IPS DF 4.7 (cell line): ENCODE measurements around the gene ARHGAP5.

Experiments used
- DNase-seq: peaks from one replicate; pipeline ENCODE4 v3.0.0-alpha.2; 2013; ENCODE audit warnings: low spot score; ENCODE audit errors: extremely low read depth

Gene ARHGAP5

DNA sequence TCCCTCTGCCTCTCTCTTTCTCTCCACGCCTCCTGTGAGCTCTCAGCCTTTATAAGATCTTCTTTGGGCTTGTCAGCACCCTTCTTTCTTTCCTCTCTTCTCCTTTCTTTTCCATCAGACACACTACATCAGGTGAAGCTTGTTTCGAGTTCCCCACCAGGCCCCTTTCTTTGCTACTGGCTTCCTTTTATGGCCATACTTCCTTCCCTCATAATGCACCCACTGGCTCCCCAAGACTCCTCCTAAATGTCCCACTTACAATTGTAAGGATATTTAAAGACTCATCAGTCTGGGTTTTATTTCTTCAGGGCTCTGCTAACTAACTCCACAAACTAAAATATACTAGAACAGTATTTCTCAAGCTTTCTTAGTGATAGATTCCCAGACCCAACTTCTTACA is 129.4 kb downstream of the ARHGAP5 start:
- DNase-seq = no peak

DNA sequence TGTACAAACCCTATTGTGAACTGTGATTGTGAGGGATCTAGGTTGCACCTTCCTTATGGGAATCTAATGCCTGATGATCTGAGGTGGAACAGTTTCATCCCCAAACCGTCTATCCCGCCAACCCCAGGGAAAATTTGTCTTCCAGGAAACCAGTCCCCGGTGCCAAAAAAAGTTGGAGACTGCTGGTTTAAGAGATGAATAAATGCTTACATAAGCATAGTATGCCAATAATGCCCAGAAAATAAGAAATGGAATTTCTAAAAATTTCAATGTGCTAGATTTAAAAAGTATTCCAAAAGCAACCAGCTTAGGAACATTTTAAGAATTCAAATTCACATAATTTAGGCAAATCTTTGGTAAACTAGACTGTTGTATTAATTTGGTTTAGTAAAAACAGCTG is 131.4 kb downstream of the ARHGAP5 start:
- no peak for DNase-seq
